ENCODE results near the gene HOXA13.

HOXA13 gene

DNA sequence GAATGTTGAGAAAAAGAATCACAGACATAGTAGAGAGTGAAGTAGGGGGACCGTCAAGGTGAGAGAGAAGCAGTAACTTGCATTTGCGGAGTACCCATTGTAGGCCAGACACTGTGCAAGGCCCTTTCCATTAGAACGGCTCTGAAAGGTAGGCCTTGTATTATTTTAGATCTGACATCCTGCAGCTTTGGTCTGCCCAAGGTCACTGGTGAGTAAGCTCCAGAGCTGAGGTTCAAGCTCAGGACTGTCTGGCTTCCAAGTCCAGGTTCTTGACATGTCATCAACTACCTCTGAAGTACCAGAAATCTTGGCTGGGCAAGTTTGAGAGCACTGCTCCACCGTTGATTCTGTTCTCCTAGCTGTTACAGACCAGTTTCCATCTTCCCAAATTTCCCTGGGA, 29.6 kb upstream of the HOXA13 start:
- no peak overlapping the region for H3K4me3 ChIP-seq (ENCODE audit: low read depth, low read length)
- TF ChIP-seq, protein P1, sequence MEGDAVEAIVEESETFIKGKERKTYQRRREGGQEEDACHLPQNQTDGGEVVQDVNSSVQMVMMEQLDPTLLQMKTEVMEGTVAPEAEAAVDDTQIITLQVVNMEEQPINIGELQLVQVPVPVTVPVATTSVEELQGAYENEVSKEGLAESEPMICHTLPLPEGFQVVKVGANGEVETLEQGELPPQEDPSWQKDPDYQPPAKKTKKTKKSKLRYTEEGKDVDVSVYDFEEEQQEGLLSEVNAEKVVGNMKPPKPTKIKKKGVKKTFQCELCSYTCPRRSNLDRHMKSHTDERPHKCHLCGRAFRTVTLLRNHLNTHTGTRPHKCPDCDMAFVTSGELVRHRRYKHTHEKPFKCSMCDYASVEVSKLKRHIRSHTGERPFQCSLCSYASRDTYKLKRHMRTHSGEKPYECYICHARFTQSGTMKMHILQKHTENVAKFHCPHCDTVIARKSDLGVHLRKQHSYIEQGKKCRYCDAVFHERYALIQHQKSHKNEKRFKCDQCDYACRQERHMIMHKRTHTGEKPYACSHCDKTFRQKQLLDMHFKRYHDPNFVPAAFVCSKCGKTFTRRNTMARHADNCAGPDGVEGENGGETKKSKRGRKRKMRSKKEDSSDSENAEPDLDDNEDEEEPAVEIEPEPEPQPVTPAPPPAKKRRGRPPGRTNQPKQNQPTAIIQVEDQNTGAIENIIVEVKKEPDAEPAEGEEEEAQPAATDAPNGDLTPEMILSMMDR (conservative IDR thresholded peaks at IDR 0.05; ENCODE audit: low read depth, low read length) = no peak
- no peak for DNase-seq (ENCODE audit: low read depth)

DNA sequence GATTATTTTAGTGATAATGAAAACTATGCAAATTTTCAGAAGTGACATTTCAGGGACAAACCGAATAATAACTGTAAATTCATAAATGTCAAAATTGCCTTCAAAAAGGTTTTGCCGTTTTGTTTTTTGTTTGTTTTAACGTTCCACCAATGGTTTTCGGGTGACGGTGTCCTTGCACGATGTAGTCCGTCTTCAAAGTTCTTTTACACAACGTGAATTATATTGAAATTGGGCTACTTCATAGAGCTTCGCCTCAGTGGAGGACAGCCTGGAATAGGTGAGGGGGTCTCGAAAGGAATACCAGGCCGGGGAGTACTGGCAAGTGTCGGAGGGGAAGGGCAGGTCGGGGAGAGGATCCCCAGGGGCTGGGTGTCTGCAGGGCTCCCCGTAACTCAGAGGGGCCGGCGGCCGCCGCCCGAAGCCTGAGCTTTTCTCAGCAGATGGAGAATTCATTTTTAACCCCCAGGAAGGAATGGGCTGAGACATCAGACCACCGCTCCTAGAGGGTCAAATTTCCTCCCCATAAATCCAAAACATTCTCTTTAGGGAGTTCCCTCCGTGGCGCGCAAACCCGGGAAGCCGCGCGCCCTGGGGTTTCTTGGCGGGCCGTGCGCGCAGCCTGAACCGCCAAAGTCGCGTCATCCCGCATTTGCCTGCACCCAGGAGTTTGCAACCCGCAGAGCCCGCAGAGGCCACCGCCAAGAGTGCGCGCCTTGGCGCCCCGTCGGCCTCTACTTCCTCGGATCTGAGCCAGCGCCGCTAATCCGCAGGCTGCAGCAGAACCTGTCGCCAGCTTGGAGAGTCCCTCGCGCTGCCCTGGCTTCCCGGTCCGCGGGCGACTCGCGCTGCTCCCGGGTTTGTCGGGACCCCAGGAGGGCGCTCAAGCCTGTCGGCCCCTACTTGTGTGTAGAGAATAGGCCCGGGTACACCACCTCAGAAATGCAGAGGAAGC, 25.4 kb upstream of the HOXA13 start:
- DNase-seq (ENCODE audit: low read depth) = no peak
- H3K4me3 ChIP-seq (ENCODE audit: low read depth, low read length) = no peak overlapping the region
- TF ChIP-seq, protein P1 (conservative IDR thresholded peaks at IDR 0.05; ENCODE audit: low read depth, low read length) = no peak

DNA sequence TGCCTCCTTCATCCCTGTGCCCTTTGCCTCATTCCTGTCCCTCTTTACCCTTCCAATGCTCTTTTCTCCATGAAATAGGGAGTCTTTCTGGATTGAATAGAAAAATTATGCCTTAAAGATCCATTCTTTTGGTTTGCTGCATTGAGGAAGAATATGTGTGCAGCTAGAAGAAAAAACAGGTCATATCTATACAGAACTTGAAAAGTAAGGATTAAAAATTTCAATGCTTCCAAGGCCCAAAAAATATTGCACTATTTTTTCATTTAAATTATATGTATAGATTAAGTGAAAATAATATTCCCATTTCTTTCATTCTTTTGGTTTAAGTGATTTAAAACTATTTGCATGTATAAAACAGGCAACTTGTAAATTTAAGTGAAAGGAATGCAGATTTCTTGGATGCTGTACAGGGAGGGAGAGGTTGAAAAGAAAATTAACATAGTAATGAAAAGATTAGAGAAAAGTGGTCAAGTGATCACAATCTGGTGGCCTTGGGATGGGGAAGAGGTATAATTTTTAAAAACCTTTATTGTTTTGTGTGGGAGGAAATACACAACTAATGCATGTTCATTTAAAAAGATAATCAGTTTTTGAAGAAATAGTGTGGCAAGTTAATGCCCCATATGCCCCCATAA, 24.2 kb upstream of the HOXA13 start:
- no peak overlapping the region for H3K4me3 ChIP-seq (ENCODE audit: low read depth, low read length)
- TF ChIP-seq, protein P1 (conservative IDR thresholded peaks at IDR 0.05; ENCODE audit: low read depth, low read length) = no peak
- no peak for DNase-seq (ENCODE audit: low read depth)

DNA sequence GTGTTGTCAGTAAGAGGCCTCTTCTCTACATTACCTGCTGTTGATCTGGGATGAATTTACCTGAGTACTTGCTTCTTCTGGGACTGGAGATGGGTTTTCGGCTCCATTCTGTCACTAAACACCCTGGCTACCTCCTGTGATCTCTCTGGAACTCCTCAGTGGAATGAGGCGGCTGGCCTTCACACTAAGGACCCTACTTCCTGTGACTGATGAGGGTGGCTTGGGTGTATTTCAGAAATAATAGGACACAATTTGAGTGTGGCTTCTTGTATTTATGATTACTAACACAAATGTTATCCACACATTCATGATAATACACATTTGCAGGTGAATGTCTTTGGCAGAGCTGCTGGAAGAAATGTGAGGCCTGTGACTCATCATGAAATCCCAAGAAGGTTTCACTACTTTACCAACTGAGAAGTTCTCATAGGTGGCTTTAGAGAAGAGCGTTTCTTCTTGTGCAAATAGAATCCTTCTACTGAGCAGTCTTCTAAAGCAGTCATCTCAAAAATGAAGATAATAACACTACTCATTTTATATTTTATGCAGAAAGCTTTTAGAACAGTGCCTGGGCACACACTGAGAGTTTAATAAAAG, 21.4 kb upstream of the HOXA13 start:
- TF ChIP-seq, protein P1 (conservative IDR thresholded peaks at IDR 0.05; ENCODE audit: low read depth, low read length) = no peak
- DNase-seq (ENCODE audit: low read depth) = no peak
- H3K4me3 ChIP-seq (ENCODE audit: low read depth, low read length) = no peak overlapping the region

DNA sequence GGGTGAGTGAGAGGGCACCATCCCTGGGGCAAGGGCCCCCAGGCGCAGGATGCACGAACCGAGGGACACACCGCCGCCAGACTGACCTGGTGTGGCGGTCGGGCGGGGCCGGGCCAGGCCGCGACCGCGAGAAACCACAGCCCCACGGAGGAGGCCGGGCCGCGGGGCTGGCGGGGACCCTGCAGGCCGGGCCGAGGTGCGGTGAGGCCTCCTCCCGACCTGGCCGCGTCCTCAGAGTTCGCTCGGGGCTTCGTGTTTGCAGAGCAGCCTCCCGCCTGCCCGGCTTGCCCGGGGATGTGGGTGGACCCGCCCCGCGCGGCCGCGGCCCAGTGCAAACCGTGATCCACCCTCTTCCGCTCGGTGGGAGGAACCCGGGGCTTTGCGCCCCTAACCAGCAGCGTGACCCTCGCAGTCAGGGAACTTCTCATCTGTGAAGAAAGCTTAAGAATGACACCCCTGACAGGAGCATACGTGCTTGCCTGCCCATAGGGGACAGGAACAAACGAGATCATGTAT, 20.6 kb upstream of the HOXA13 start:
- TF ChIP-seq, protein P1 (conservative IDR thresholded peaks at IDR 0.05; ENCODE audit: low read depth, low read length) = no peak
- no peak for DNase-seq (ENCODE audit: low read depth)
- H3K4me3 ChIP-seq (ENCODE audit: low read depth, low read length) = no peak overlapping the region

DNA sequence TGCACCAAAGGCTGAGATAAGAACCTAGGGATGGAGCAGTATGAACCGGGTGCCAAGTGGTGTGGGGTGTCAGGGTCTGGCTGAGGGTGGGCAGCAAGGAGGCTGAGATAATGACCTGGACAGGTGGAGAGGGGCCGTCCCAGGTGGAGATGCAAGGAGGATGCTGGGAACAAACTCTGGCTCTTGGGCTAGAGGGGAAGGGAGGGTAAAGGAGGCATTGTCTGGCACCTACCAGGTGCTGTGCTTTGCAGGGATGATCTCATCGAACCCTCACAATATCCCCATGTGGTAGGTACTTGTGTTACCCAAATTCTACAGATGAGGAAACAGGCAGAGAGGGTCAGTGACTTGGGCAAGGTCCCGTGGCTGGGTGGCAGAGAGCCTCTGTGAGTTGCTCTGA, 19.9 kb upstream of the HOXA13 start:
- TF ChIP-seq, protein P1 (conservative IDR thresholded peaks at IDR 0.05; ENCODE audit: low read depth, low read length) = no peak
- no peak for DNase-seq (ENCODE audit: low read depth)
- H3K4me3 ChIP-seq (ENCODE audit: low read depth, low read length) = no peak overlapping the region
